Stimulated activated CD4-positive, alpha-beta T cell treated with anti-CD3 and anti-CD28 coated beads, Interleukin-15, amount 100 ng/mL, for 1 hour (primary cell): ENCODE data around the gene NCOA6.
A peak's percentile ranks its signal among the peaks of the same experiment; 100 is the strongest.
"Not testable (repeated sequence)": the region's sequence is repeated elsewhere in the genome, so short reads cannot be mapped to it uniquely, and the experiment has no call there.

Experiments
- DNase-seq, 2 donors: peaks; one replicate each; pipeline ENCODE4 v3.0.0-alpha.2; 2020; ENCODE audit warnings: low read depth in 1 of 2, low spot score in 1 of 2

NCOA6 gene

GRCh38 chr20:34722560-34722959 lies 102.9 kb downstream of the NCOA6 start:
- DNase-seq, result not testable (repeated sequence)

- DNase-seq, result no peak
These were observed 105.2 kb downstream of the NCOA6 start for GRCh38 chr20:34720266-34720665.

- DNase-seq, result not testable (repeated sequence)
These were observed 106.0 kb downstream of the NCOA6 start for GRCh38 chr20:34719242-34720017.

- no peak for DNase-seq
These were observed 108.0 kb downstream of the NCOA6 start for GRCh38 chr20:34717230-34718095.

- no peak for DNase-seq
These were observed 108.6 kb downstream of the NCOA6 start for GRCh38 chr20:34716921-34717229.

- no peak for DNase-seq
These were observed 110.1 kb downstream of the NCOA6 start for GRCh38 chr20:34715384-34715783.

GRCh38 chr20:34713944-34714515 lies 111.4 kb downstream of the NCOA6 start:
- not testable (repeated sequence) for DNase-seq

- DNase-seq, result no peak
These were observed 112.1 kb downstream of the NCOA6 start for GRCh38 chr20:34713194-34713943.

- no peak for DNase-seq
These were observed 112.8 kb downstream of the NCOA6 start for GRCh38 chr20:34712525-34713192.

GRCh38 chr20:34711813-34712430 lies 113.5 kb downstream of the NCOA6 start:
- DNase-seq, result no peak

GRCh38 chr20:34710861-34711574 lies 114.4 kb downstream of the NCOA6 start:
- no peak for DNase-seq

- DNase-seq, result no peak
These were observed 114.9 kb downstream of the NCOA6 start for GRCh38 chr20:34710568-34710839.

- peak in 1 of 2 donors; percentile 57 for DNase-seq
These were observed 115.5 kb downstream of the NCOA6 start for GRCh38 chr20:34709831-34710567.

GRCh38 chr20:34709044-34709830 lies 116.2 kb downstream of the NCOA6 start:
- DNase-seq, result peak; percentile 58 to 66

GRCh38 chr20:34708621-34709043 lies 116.8 kb downstream of the NCOA6 start:
- DNase-seq, result peak; percentile 38

GRCh38 chr20:34706912-34707784 lies 118.3 kb downstream of the NCOA6 start:
- no peak for DNase-seq

GRCh38 chr20:34706302-34706875 lies 119.1 kb downstream of the NCOA6 start:
- DNase-seq, result no peak
